ENCODE measurements around the gene CTNND1. TPM values are rescaled to one million over a fixed set of nuclear protein-coding genes. Genes with fewer than 3 reads are reported as not detected.
"Not testable (repeated sequence)": the region's sequence is repeated elsewhere in the genome, so short reads cannot be mapped to it uniquely, and the experiment has no call there.

Gene CTNND1
- total RNA-seq, 1 donor from 2014 or later, result 268 TPM

- no peak for DNase-seq (ENCODE audit: extremely low read depth, low read depth, low spot score)
Observed at GRCh38 chr11:57787920-57788702, 26.5 kb downstream of the CTNND1 start.

- no peak for DNase-seq (ENCODE audit: extremely low read depth, low read depth, low spot score)
Observed at GRCh38 chr11:57788703-57789088, 27.1 kb downstream of the CTNND1 start.

GRCh38 chr11:57791321-57792059 lies 29.9 kb downstream of the CTNND1 start:
- DNase-seq (ENCODE audit: extremely low read depth, low read depth, low spot score), result no peak

GRCh38 chr11:57792060-57792541 lies 30.5 kb downstream of the CTNND1 start:
- DNase-seq (ENCODE audit: extremely low read depth, low read depth, low spot score), result no peak

GRCh38 chr11:57792870-57793269 lies 31.3 kb downstream of the CTNND1 start:
- DNase-seq (ENCODE audit: extremely low read depth, low read depth, low spot score), result no peak

- DNase-seq (ENCODE audit: extremely low read depth, low read depth, low spot score), result no peak
Observed at GRCh38 chr11:57793351-57794115, 31.9 kb downstream of the CTNND1 start.

GRCh38 chr11:57798905-57799559 lies 37.4 kb downstream of the CTNND1 start:
- no peak for DNase-seq (ENCODE audit: extremely low read depth, low read depth, low spot score)

GRCh38 chr11:57800444-57801182 lies 39.0 kb downstream of the CTNND1 start:
- DNase-seq (ENCODE audit: extremely low read depth, low read depth, low spot score), result peak; percentile 54

- DNase-seq (ENCODE audit: extremely low read depth, low read depth, low spot score), result no peak
Observed at GRCh38 chr11:57801183-57801485, 39.5 kb downstream of the CTNND1 start.

- DNase-seq (ENCODE audit: extremely low read depth, low read depth, low spot score), result no peak
Observed at GRCh38 chr11:57802411-57802810, 40.8 kb downstream of the CTNND1 start.

- no peak for DNase-seq (ENCODE audit: extremely low read depth, low read depth, low spot score)
Observed at GRCh38 chr11:57804466-57804865, 42.9 kb downstream of the CTNND1 start.

GRCh38 chr11:57805780-57806179 lies 44.2 kb downstream of the CTNND1 start:
- DNase-seq (ENCODE audit: extremely low read depth, low read depth, low spot score), result no peak

GRCh38 chr11:57812634-57813033 lies 51.0 kb downstream of the CTNND1 start:
- no peak for DNase-seq (ENCODE audit: extremely low read depth, low read depth, low spot score)

- DNase-seq (ENCODE audit: extremely low read depth, low read depth, low spot score), result no peak
Observed at GRCh38 chr11:57815476-57815875, 53.9 kb downstream of the CTNND1 start.

- no peak for DNase-seq (ENCODE audit: extremely low read depth, low read depth, low spot score)
Observed at GRCh38 chr11:57815877-57816276, 54.3 kb downstream of the CTNND1 start.

- DNase-seq (ENCODE audit: extremely low read depth, low read depth, low spot score), result no peak
Observed at GRCh38 chr11:57818812-57819211, 57.2 kb downstream of the CTNND1 start.

GRCh38 chr11:57819252-57819979 lies 57.8 kb downstream of the CTNND1 start:
- DNase-seq (ENCODE audit: extremely low read depth, low read depth, low spot score), result no peak

- no peak for DNase-seq (ENCODE audit: extremely low read depth, low read depth, low spot score)
Observed at GRCh38 chr11:57823859-57824258, 62.3 kb downstream of the CTNND1 start.

GRCh38 chr11:57834852-57835251 lies 73.2 kb downstream of the CTNND1 start:
- DNase-seq (ENCODE audit: extremely low read depth, low read depth, low spot score), result no peak

GRCh38 chr11:57838609-57839008 lies 77.0 kb downstream of the CTNND1 start:
- not testable (repeated sequence) for DNase-seq (ENCODE audit: extremely low read depth, low read depth, low spot score)
